ENCODE measurements around the gene LOXL1. TPM values are rescaled to one million over a fixed set of nuclear protein-coding genes. Genes with fewer than 3 reads are reported as not detected.
A peak's percentile ranks its signal among the peaks of the same experiment; 100 is the strongest.

Gene LOXL1
- total and polyA plus RNA-seq, 8 donors, result 22.3 to 195 (median 140) TPM

- H3K4me1 ChIP-seq, result peaks cover 31 to 55% of the 10 kb centered on the region in 2 donors
- H3K4me3 ChIP-seq, result peak overlapping the region; percentile 50 to 62
- DNase-seq, result peak in 3 of 4 donors; percentile 62 to 97 (median 66)
- H3K9me3 ChIP-seq, result no peaks in the 10 kb centered on the region
- TF ChIP-seq, protein P1, sequence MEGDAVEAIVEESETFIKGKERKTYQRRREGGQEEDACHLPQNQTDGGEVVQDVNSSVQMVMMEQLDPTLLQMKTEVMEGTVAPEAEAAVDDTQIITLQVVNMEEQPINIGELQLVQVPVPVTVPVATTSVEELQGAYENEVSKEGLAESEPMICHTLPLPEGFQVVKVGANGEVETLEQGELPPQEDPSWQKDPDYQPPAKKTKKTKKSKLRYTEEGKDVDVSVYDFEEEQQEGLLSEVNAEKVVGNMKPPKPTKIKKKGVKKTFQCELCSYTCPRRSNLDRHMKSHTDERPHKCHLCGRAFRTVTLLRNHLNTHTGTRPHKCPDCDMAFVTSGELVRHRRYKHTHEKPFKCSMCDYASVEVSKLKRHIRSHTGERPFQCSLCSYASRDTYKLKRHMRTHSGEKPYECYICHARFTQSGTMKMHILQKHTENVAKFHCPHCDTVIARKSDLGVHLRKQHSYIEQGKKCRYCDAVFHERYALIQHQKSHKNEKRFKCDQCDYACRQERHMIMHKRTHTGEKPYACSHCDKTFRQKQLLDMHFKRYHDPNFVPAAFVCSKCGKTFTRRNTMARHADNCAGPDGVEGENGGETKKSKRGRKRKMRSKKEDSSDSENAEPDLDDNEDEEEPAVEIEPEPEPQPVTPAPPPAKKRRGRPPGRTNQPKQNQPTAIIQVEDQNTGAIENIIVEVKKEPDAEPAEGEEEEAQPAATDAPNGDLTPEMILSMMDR (IDR thresholded peaks at IDR 0.05), result peak; percentile 16 to 38
- ATAC-seq, result peak; percentile 73
- peak overlapping the region; percentile 67 to 79 for H3K27ac ChIP-seq
- peaks cover 0 to 52% of the 10 kb centered on the region in 2 donors for H3K27me3 ChIP-seq
- intact Hi-C loops (cut with DNase I), result no loop called here
- H3K36me3 ChIP-seq, result no peaks in the 10 kb centered on the region
Measured at GRCh38 chr15:73927476-73928240, 1.4 kb downstream of the LOXL1 start.

- Histone ChIP-seq H3K27ac (peak overlapping the region in 1 of 2 donors; percentile 79), H3K27me3 (peaks cover 0 to 52% of the 10 kb centered on the region in 2 donors), H3K4me3 (peak overlapping the region; percentile 50 to 62), H3K9me3 (no peaks in the 10 kb centered on the region), H3K4me1 (peaks cover 27 to 50% of the 10 kb centered on the region in 2 donors), H3K36me3 (no peaks in the 10 kb centered on the region)
- DNase-seq (no peak), ATAC-seq (no peak)
- intact Hi-C loops (cut with DNase I), result no loop called here
- TF ChIP-seq, protein P1 (IDR thresholded peaks at IDR 0.05), result no peak
Measured at GRCh38 chr15:73928241-73928579, 1.9 kb downstream of the LOXL1 start.

DNA sequence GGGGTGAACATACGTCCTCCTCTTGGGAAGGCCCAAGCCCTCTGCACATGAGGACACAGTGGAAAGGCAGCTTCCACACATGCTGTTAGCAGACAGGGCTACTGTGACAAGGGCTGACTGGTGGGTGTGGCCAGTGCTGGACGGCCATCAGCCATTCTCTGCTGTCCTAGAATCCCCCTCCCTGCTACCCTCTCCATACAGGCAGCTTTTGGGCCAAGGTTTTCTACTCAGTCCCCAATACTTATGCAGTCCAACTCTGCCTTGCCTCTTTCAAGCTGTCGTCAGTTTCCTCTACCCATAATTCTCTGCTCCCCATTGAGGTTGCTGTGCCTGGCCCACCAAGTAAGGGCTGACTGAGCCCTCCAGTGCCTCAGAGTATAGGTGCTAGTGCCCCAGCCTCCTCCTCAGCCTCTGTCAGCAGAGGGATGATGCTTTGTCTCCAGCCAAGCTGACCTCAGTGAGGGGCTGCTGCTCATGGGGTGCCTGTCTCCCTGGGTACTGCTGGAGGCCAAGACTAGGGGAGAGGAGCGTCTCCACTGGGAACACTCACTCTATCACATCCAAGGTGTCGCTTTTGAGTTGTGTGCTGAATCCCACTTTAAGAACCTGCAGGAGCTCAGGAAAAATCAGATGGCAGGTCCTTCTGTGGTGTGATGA is 2.8 kb downstream of the LOXL1 start:
- TF ChIP-seq, protein P1 (IDR thresholded peaks at IDR 0.05), result no peak
- DNase-seq (no peak), ATAC-seq (no peak)
- intact Hi-C loops (cut with DNase I), result no loop called here
- H3K36me3 ChIP-seq, result no peaks in the 10 kb centered on the region
- peaks cover 0 to 52% of the 10 kb centered on the region in 2 donors for H3K27me3 ChIP-seq
- H3K4me3 ChIP-seq, result no peak overlapping the region
- no peaks in the 10 kb centered on the region for H3K9me3 ChIP-seq
- no peak overlapping the region for H3K27ac ChIP-seq
- peaks cover 18 to 41% of the 10 kb centered on the region in 2 donors for H3K4me1 ChIP-seq

- intact Hi-C loops (cut with DNase I), result no loop called here
- H3K36me3 ChIP-seq, result no peaks in the 10 kb centered on the region
- DNase-seq, result peak in 1 of 4 donors; percentile 58
- TF ChIP-seq, protein P1 (IDR thresholded peaks at IDR 0.05), result no peak
- H3K4me1 ChIP-seq, result peaks cover 13 to 32% of the 10 kb centered on the region in 2 donors
- H3K9me3 ChIP-seq, result no peaks in the 10 kb centered on the region
- H3K4me3 ChIP-seq, result no peak overlapping the region
- no peak for ATAC-seq
- H3K27ac ChIP-seq, result peak overlapping the region in 1 of 2 donors; percentile 23
- peaks cover 0 to 52% of the 10 kb centered on the region in 2 donors for H3K27me3 ChIP-seq
Measured at GRCh38 chr15:73930371-73930770, 4.1 kb downstream of the LOXL1 start.

DNA sequence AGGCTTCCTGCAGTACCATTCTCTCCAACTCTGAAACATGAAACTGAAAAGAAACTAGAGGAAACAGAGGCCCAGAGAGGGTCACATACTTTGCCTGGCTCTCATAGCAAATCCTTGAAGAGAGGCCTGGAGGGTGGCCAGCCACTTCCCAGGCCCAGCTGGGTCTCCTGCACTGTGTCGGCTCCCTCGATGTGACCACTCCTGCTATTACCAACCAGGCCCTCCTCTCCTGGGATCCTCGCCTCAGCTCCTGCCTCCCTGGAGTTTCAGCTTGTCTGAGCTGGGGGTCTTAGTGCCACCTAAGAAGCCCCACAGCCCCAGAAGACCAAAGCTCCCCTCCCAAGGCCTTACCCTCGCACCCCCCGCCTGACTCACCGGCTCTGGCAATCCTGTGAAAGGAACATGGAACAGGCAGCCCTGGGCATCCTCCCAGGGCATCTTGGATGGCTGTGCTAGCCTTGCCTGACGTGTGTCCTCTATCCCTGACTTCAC is 4.6 kb downstream of the LOXL1 start:
- DNase-seq (no peak), ATAC-seq (no peak)
- Histone ChIP-seq H3K27me3 (peaks cover 0 to 48% of the 10 kb centered on the region in 2 donors), H3K9me3 (no peaks in the 10 kb centered on the region), H3K36me3 (no peaks in the 10 kb centered on the region), H3K27ac (peak overlapping the region in 1 of 2 donors; percentile 23), H3K4me3 (no peak overlapping the region), H3K4me1 (peaks cover 13 to 28% of the 10 kb centered on the region in 2 donors)
- TF ChIP-seq, protein P1 (IDR thresholded peaks at IDR 0.05), result no peak
- intact Hi-C loops (cut with DNase I), result no loop called here

All from left lung (tissue), 10 donors.